Esophagus squamous epithelium (tissue), 5 donors: ENCODE measurements around the gene HSPB9. TPM values are rescaled to one million over a fixed set of nuclear protein-coding genes. Genes with fewer than 3 reads are reported as not detected.
"Not testable (repeated sequence)": the region's sequence is repeated elsewhere in the genome, so short reads cannot be mapped to it uniquely, and the experiment has no call there.

Source experiments
- DNase-seq: peaks from one replicate; lab custom pipeline; 2025; lab: John Stamatoyannopoulos, UW
- H3K27ac ChIP-seq, 4 donors: fragments of 200-600 bp; sonication (generic); one replicate each; pipeline ENCODE4 v1.5.1; 2016 to 2019; ENCODE audit warnings: mild to moderate bottlenecking in 1 of 4
- H3K27me3 ChIP-seq, 4 donors: fragments of 200-600 bp; sonication (generic); 1 replicate in 3 of 4; 2 replicates in 1 of 4; pipeline versions ENCODE4 v1.5.1 to v1.6.0; 2017 to 2021; ENCODE audit warnings: antibody characterized with exemption in 1 of 4
- H3K36me3 ChIP-seq, 3 donors: fragments of 200-600 bp; sonication (generic); one replicate each; pipeline ENCODE4 v1.5.1; 2016 to 2019
- H3K4me1 ChIP-seq, 3 donors: fragments of 200-600 bp; sonication (generic); one replicate each; pipeline ENCODE4 v1.5.1; 2017 to 2019
- H3K4me3 ChIP-seq, 4 donors: fragments of 200-600 bp; sonication (generic); 1 replicate in 3 of 4; 2 replicates in 1 of 4; pipeline ENCODE4 v1.5.1; 2016 to 2019; ENCODE audit warnings: mild to moderate bottlenecking in 2 of 4, moderate library complexity in 1 of 4
- H3K9me3 ChIP-seq, 3 donors: fragments of 200-600 bp; sonication (generic); one replicate each; pipeline ENCODE4 v1.5.1; 2016 to 2019
- POLR2A ChIP-seq, 4 donors: fragments of 450-650 bp; IDR thresholded peaks; one replicate each; pipeline ENCODE4 v1.6.1; 2017; ENCODE audit warnings: antibody characterized with exemption in 4 of 4, mild to moderate bottlenecking in 4 of 4, moderate library complexity in 3 of 4
- WGBS, 2 donors: methylation state at CpG; one replicate each; pipeline ENCODE4 v1.1.5; 2018; 5-methylcytosine and 5-hydroxymethylcytosine counted together
- intact Hi-C: fragments of 100-400 bp; cut with DNase I; formaldehyde crosslinking; loops from one replicate; pipeline ENCODE4 v1.15.0; 2022
- total RNA-seq, 4 donors: library from RNA; depleted of rRNA; stranded (reverse); fragments of >200 nt; gene quantifications; one replicate each; pipeline ENCODE4 v1.1.0, GENCODE V29; 2016
- TF ChIP-seq, protein P1 (sequence below), 6 experiments: fragments of 450-650 bp in 4 of 6; fragments of 200-600 bp in 2 of 6; sonication (generic) in 2 of 6; IDR thresholded peaks; one replicate each; pipeline ENCODE4 v1.5.1; 2016 to 2019; ENCODE audit warnings: antibody characterized with exemption in 6 of 6, mild to moderate bottlenecking in 4 of 6, moderate library complexity in 4 of 6
- donor health status: DM: yes; HTN: yes; CAD: no.

The HSPB9 gene
- total RNA-seq, 4 donors from 2014 or later, result not detected

DNA sequence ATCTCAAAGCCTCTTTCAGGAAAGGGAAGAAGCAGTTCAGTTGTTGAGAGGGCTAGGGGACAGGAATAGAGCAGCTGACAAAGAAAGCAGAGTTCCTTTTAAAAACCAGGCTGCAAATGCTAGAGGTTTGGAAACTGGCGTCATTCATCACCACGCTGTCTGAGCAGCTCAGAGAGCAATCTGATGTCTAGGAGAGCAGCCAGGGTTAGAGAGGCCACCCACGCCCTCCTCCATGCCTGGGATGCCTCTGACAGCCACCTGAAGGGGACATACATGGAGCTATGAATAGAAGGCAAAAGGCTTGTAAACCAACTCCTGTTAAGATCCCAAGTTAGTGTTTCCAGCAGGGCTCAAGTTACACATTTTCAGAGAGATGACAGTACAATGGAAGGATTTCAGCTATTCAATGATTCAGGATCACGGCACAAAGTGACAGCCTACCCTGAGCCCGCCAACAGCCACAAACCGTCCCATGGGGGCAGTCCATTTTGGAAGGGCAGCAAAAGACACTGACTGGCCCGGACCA lies 19.8 kb downstream of the HSPB9 start:
- H3K36me3 ChIP-seq, result peaks cover 8 to 75% (median 10%) of the 10 kb centered on the region in 3 donors
- WGBS, 2 donors, result 76 to 88% methylated on average over 4 to 6 of the region's 7 CpGs
- H3K9me3 ChIP-seq, result no peaks in the 10 kb centered on the region

DNA sequence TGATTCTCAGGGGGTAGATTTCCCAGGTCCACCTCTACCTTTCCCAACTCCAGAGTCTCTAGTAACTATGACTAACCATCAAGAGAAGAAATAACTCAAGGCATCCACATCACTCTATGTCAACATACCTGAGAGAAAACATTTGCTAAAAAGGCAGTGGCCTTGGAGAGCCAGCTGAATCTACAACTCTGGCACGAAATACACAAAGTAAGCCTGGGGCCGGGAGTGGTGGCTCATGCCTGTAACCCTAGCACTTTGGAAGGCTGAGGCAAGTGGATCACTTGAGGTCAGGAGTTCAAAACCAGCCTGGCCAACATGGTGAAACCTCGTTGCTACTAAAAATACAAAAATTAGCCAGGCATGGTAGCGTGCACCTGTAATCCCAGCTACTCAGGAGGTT lies 20.5 kb downstream of the HSPB9 start:
- DNase-seq, intact Hi-C loops: not testable (repeated sequence)

More for the DNA sequence above, 19.8 kb downstream of the HSPB9 start:
- Histone ChIP-seq H3K27me3 (no peaks in the 10 kb centered on the region), H3K4me1 (peaks cover 5 to 42% (median 11%) of the 10 kb centered on the region in 3 donors), H3K4me3 (no peak overlapping the region), H3K27ac (no peak overlapping the region)
- DNase-seq, result no peak
- intact Hi-C loops, result no loop called here
- TF ChIP-seq, protein P1, sequence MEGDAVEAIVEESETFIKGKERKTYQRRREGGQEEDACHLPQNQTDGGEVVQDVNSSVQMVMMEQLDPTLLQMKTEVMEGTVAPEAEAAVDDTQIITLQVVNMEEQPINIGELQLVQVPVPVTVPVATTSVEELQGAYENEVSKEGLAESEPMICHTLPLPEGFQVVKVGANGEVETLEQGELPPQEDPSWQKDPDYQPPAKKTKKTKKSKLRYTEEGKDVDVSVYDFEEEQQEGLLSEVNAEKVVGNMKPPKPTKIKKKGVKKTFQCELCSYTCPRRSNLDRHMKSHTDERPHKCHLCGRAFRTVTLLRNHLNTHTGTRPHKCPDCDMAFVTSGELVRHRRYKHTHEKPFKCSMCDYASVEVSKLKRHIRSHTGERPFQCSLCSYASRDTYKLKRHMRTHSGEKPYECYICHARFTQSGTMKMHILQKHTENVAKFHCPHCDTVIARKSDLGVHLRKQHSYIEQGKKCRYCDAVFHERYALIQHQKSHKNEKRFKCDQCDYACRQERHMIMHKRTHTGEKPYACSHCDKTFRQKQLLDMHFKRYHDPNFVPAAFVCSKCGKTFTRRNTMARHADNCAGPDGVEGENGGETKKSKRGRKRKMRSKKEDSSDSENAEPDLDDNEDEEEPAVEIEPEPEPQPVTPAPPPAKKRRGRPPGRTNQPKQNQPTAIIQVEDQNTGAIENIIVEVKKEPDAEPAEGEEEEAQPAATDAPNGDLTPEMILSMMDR (IDR thresholded peaks at IDR 0.05), result no peak
- TF ChIP-seq POLR2A (IDR thresholded peaks at IDR 0.05), result no peak

DNA sequence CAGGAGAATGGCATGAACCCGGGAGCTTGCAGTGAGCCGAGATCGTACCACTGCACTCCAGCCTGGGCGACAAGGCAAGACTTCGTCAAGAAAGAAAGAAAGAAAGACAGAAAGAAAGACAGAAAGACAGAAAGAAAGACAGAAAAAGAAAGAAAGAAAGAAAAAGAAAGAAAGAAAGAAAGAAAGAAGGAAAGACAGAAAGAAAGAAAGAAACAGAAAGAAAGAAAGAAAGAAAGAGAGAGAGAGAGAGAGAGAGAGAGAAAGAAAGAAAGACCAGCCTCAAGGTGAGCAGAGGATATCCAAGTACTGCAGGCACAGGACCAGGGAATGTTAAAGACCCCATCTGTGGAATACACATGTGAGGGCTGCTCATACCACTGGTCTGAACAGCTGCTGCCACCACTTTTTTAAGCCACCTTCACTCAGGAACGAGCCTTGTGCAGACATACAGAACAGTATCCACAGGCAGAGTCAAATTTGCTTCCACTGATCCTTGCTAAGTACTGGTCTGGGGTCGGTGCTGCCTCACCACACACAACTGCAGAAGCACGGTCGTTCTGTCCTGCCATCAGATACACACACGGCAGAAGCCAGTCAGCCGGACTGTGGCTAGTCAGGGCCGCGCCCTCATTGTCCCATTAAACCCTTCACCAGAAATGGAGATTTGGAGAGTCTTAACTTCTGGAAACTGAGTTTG lies 24.5 kb downstream of the HSPB9 start:
- Histone ChIP-seq H3K27ac (no peak overlapping the region), H3K4me3 (no peak overlapping the region), H3K4me1 (peaks cover 5 to 38% (median 6%) of the 10 kb centered on the region in 3 donors), H3K9me3 (no peaks in the 10 kb centered on the region), H3K27me3 (no peaks in the 10 kb centered on the region), H3K36me3 (peaks cover 0 to 91% (median 10%) of the 10 kb centered on the region in 3 donors)
- no peak for DNase-seq
- no peak for TF ChIP-seq POLR2A (IDR thresholded peaks at IDR 0.05)
- TF ChIP-seq, protein P1 (IDR thresholded peaks at IDR 0.05), result no peak
- intact Hi-C loops, result no loop called here
- 85 to 87% methylated on average over 8 to 9 of the region's 13 CpGs for WGBS, 2 donors

More for the DNA sequence above, 20.5 kb downstream of the HSPB9 start:
- Histone ChIP-seq H3K36me3 (peaks cover 8 to 80% (median 10%) of the 10 kb centered on the region in 3 donors), H3K4me1 (peaks cover 5 to 37% (median 11%) of the 10 kb centered on the region in 3 donors)
- H3K4me3 ChIP-seq, H3K9me3 ChIP-seq, H3K27me3 ChIP-seq, H3K27ac ChIP-seq: not testable (repeated sequence)
- WGBS, 2 donors, result 71 to 90% methylated on average over 3 to 4 of the region's 4 CpGs

DNA sequence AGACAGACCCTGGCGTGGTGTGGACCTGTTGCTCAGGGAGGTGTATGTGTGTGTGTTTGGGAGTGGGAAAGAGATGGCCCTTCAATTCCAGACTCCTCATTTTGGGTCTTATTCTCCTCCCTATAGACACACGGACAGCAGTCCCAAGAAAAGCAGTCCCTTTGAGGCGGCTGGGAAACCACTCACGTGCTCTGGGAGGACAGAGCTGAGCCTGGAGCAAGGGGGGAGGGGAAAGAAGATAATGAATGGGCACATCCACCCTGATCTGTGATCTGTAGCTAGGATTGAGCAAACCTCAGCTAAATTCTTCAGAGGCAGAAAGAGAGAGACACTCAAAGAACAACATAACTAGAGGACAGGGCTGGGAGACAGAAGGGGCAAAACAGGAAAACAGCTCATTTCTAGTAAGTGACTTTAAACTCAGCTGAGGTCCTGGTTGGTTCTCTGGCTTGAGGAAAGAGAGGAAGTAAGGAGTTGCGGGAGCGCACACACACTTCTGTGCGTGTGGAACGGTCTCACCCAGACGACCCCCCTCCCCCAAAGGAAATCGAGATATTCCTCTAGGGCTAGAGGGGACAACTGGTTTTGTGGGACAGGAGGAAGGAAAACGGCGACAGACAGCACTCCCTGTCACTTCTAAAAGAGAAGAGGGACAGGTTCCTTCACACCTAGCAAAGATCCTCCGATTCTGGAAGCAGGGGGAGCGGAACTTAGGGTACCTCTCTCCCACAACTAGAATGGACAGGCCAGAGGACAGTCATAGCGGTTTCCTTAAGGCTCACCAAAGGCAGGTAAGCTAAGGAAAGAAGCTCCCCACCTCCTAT lies 31.5 kb downstream of the HSPB9 start:
- H3K4me3 ChIP-seq, result peak overlapping the region; percentile 97 to 99 (median 98)
- H3K27me3 ChIP-seq, result no peaks in the 10 kb centered on the region
- 2 to 6% methylated on average over 14 to 15 of the region's 15 CpGs for WGBS, 2 donors
- H3K36me3 ChIP-seq, result peaks cover 0 to 32% (median 0%) of the 10 kb centered on the region in 3 donors
- intact Hi-C loops, result no loop called here
- DNase-seq, result no peak
- H3K9me3 ChIP-seq, result no peaks in the 10 kb centered on the region
- TF ChIP-seq, protein P1 (IDR thresholded peaks at IDR 0.05), result no peak
- TF ChIP-seq POLR2A (IDR thresholded peaks at IDR 0.05), result no peak
- peaks cover 21 to 52% (median 28%) of the 10 kb centered on the region in 3 donors for H3K4me1 ChIP-seq
- H3K27ac ChIP-seq, result peak overlapping the region; percentile 92 to 94 (median 93)

DNA sequence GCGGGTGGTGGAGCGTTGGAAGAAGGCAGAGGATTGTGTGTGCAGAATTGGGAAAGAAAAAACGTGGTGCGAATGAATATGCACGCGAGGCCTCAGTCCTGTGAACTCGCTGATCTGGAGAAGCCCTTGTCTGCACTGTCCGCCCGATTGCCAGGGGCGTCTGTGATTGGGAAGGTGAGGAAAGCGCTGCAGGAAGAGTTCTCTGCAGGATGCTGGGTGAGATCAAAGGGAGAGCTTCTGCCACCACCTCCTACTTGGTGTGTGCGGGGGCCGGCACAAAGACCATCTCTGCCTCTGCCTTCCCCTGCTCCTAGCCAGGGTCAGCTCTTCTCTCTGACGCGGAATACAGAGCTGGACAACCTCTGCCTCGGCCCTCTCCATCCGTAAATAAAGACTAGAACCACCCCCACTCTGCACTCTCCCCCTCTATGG lies 33.0 kb downstream of the HSPB9 start:
- 46 to 53% methylated on average over 12 to 17 of the region's 17 CpGs for WGBS, 2 donors
- H3K27ac ChIP-seq, result peak overlapping the region in 2 of 4 donors; percentile 93 to 94

More for the DNA sequence above, 33.0 kb downstream of the HSPB9 start:
- Histone ChIP-seq H3K36me3 (peaks cover 0 to 20% (median 0%) of the 10 kb centered on the region in 3 donors), H3K27me3 (no peaks in the 10 kb centered on the region), H3K4me3 (peak overlapping the region; percentile 97 to 99 (median 98)), H3K4me1 (peaks cover 21 to 48% (median 28%) of the 10 kb centered on the region in 3 donors), H3K9me3 (no peaks in the 10 kb centered on the region)
- no peak for DNase-seq
- intact Hi-C loops, result no loop called here
- TF ChIP-seq, protein P1 (IDR thresholded peaks at IDR 0.05), result no peak
- no peak for TF ChIP-seq POLR2A (IDR thresholded peaks at IDR 0.05)
